Mucosa of descending colon (tissue), 3 donors: ENCODE data around the gene FBXW11. TPM values are rescaled to one million over a fixed set of nuclear protein-coding genes. Genes with fewer than 3 reads are reported as not detected.

ENCODE experiments used
- ATAC-seq: fragments of 200-7000 bp; cut with Tn5 transposase; one replicate; pipeline ENCODE4 v1.9.1; 2020; ENCODE audit warnings: mild to moderate bottlenecking, moderate library complexity
- DNase-seq, 3 donors: peaks; one replicate each; pipeline ENCODE4 v3.0.0-alpha.2; 2020
- H3K36me3 ChIP-seq: fragments of 200-600 bp; one replicate; pipeline ENCODE4 v1.8.0; 2021; ENCODE audit warnings: low read depth, mild to moderate bottlenecking
- H3K4me1 ChIP-seq: fragments of 200-600 bp; one replicate; pipeline ENCODE4 v1.8.0; 2021; ENCODE audit warnings: low read depth, mild to moderate bottlenecking
- H3K4me3 ChIP-seq: fragments of 200-600 bp; one replicate; pipeline ENCODE4 v1.8.0; 2021; ENCODE audit warnings: mild to moderate bottlenecking
- H3K9me3 ChIP-seq: fragments of 200-600 bp; one replicate; pipeline ENCODE4 v1.8.0; 2021; ENCODE audit warnings: mild to moderate bottlenecking
- intact Hi-C, 2 donors: fragments of 100-400 bp; cut with DNase I in 1 of 2; cut with micrococcal nuclease in 1 of 2; formaldehyde crosslinking; loops; one replicate each; pipeline versions ENCODE4 v1.11.0 to v1.11.1; 2022; cut with DNase I, micrococcal nuclease
- total RNA-seq, 3 donors: library from RNA; stranded (reverse); fragmentation: NEBNext Ultra II Directional in 2 of 3; extraction: Animal tissue kit (Norgen Biotek cat#: 25700) in 2 of 3; gene quantifications; one replicate each; pipeline versions ENCODE4 v1.2.1 to v1.2.4, GENCODE V29; 2021 to 2023
- TF ChIP-seq, protein P1 (sequence below): fragments of 200-600 bp; IDR thresholded peaks from one replicate; pipeline ENCODE4 v1.8.0; 2022; ENCODE audit warnings: antibody characterized with exemption, mild to moderate bottlenecking
- donor health status: DM: no; HTN: no; CAD: no; lungs with moderate emphysema.
- donor health status: DM: no; HTN: no; CAD: no.
- donor health status: DM: no; HTN: yes; CAD: no.

Gene FBXW11
- total RNA-seq, 3 donors from 2014 or later, result 37.2 to 50.2 (median 39.5) TPM

DNA sequence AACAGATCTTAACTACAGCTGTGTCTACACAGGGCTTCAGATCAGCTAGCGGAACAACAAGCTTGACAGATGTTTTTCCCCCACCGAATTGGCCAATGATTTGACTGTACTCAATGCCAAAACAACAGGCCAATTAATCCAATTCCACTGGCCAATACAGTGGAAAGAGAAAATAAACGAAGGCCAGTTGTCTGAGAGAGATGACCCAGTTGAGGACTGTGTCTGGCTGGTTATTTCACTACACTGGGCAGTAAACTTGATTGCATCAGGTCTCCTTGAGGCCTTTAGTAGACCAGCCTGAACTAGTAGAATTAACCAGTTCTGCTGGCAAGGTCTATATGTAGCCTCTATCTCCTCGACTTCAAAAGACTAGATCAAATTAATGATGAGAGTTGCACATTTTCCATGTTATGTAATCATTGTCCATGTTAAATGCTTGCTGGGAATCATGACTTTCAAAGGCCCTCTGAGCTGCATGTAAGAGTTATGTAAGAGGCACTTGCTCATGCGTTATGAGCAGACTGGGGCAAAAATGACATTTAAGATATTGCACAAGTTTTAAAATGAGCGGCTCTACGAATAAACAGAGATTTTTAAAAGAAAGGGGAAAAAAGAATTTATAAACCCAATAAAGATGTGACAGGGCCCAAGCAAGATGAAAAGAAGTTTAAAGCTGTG lies 192.5 kb downstream of the FBXW11 start:
- no peaks in the 10 kb centered on the region for H3K36me3 ChIP-seq

GRCh38 chr5:171813270-171813669 lies 193.2 kb downstream of the FBXW11 start:
- Histone ChIP-seq H3K9me3 (no peaks in the 10 kb centered on the region), H3K4me1 (no peaks in the 10 kb centered on the region), H3K36me3 (no peaks in the 10 kb centered on the region), H3K4me3 (no peak overlapping the region)
- intact Hi-C loops, result no loop called here
- ATAC-seq, result no peak
- TF ChIP-seq, protein P1, sequence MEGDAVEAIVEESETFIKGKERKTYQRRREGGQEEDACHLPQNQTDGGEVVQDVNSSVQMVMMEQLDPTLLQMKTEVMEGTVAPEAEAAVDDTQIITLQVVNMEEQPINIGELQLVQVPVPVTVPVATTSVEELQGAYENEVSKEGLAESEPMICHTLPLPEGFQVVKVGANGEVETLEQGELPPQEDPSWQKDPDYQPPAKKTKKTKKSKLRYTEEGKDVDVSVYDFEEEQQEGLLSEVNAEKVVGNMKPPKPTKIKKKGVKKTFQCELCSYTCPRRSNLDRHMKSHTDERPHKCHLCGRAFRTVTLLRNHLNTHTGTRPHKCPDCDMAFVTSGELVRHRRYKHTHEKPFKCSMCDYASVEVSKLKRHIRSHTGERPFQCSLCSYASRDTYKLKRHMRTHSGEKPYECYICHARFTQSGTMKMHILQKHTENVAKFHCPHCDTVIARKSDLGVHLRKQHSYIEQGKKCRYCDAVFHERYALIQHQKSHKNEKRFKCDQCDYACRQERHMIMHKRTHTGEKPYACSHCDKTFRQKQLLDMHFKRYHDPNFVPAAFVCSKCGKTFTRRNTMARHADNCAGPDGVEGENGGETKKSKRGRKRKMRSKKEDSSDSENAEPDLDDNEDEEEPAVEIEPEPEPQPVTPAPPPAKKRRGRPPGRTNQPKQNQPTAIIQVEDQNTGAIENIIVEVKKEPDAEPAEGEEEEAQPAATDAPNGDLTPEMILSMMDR, result no peak
- no peak for DNase-seq

More for the DNA sequence above, 192.5 kb downstream of the FBXW11 start:
- intact Hi-C loops, result no loop called here
- H3K9me3 ChIP-seq, result no peaks in the 10 kb centered on the region
- ATAC-seq, result no peak
- TF ChIP-seq, protein P1, result no peak
- no peak for DNase-seq
- H3K4me1 ChIP-seq, result no peaks in the 10 kb centered on the region
- H3K4me3 ChIP-seq, result no peak overlapping the region

Other genes with a start within 250 kb of the FBXW11 start
- gene SMIM23, start 220.8 kb downstream of the FBXW11 start, total RNA-seq, result not detected
- 10 to 100 TPM; 22.7 to 36.3 (median 29.9) TPM for gene STK10, start 181.6 kb upstream of the FBXW11 start, total RNA-seq
- gene EFCAB9, start 187.5 kb upstream of the FBXW11 start, total RNA-seq, result not detected